ENCODE measurements around the gene NEK5. TPM values are rescaled to one million over a fixed set of nuclear protein-coding genes. Genes with fewer than 3 reads are reported as not detected.

Gene NEK5
- total RNA-seq, 1 experiment from 2014 or later = 0.07 TPM

DNA sequence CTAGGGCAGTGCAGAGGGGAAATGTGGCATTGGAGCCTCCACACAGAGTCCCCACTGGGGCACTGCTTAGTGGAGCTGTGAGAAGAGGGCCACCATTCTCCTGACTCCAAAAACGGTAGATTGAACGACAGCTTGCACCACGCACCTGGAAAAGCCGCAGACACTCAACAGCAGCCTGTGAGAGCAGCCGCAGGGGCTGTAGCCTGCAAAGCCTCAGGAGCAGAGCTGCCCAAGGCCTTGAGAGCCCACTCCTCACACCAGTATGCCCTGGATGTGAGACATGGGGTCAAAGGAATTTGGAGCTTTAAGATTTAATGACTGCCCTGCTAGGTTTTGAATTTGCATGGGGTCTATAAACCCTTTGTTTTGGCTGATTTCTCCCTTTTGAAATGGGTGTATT is 31.7 kb downstream of the NEK5 start:
- Histone ChIP-seq H3K4me2 (ENCODE audit: low read length) (no peak overlapping the region), H3F3A (ENCODE audit: low read length, unreplicated experiment) (no peaks in the 10 kb centered on the region), H4K20me1 (ENCODE audit: low read length) (no peaks in the 10 kb centered on the region), H3K4me1 (ENCODE audit: insufficient read depth, low read length) (no peaks in the 10 kb centered on the region), H3K27me3 (ENCODE audit: low read length) (no peaks in the 10 kb centered on the region), H3K9me2 (replicated peaks; ENCODE audit: low read length) (no peaks in the 10 kb centered on the region), H3K79me2 (ENCODE audit: low read length) (no peaks in the 10 kb centered on the region), H2AFZ (ENCODE audit: low read length) (no peak overlapping the region), H3K4me3 (ENCODE audit: low read length) (no peak overlapping the region), H3K9ac (ENCODE audit: low read length) (no peak overlapping the region), H3K27ac (ENCODE audit: low read length) (no peak overlapping the region), H3K9me3 (ENCODE audit: low read length) (no peaks in the 10 kb centered on the region), H3K36me3 (ENCODE audit: low read depth, low read length) (no peaks in the 10 kb centered on the region)
- intact Hi-C loops (cut with micrococcal nuclease) = no loop called here
- no TSS peak for BruUV-seq (replicated peaks)
- DNase-seq (no peak), ATAC-seq (no peak)
- ChIA-PET CTCF (no interaction called here), POLR2A (ENCODE audit: unreplicated experiment) (no interaction called here)
- TF ChIP-seq EZH2phosphoT487 (IDR thresholded peaks at IDR 0.05; ENCODE audit: borderline replicate concordance, low read length) (no peak), EZH2 (IDR thresholded peaks at IDR 0.05; ENCODE audit: low read length, unreplicated experiment) (no peak)
- TF ChIP-seq, protein P1, sequence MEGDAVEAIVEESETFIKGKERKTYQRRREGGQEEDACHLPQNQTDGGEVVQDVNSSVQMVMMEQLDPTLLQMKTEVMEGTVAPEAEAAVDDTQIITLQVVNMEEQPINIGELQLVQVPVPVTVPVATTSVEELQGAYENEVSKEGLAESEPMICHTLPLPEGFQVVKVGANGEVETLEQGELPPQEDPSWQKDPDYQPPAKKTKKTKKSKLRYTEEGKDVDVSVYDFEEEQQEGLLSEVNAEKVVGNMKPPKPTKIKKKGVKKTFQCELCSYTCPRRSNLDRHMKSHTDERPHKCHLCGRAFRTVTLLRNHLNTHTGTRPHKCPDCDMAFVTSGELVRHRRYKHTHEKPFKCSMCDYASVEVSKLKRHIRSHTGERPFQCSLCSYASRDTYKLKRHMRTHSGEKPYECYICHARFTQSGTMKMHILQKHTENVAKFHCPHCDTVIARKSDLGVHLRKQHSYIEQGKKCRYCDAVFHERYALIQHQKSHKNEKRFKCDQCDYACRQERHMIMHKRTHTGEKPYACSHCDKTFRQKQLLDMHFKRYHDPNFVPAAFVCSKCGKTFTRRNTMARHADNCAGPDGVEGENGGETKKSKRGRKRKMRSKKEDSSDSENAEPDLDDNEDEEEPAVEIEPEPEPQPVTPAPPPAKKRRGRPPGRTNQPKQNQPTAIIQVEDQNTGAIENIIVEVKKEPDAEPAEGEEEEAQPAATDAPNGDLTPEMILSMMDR (conservative IDR thresholded peaks at IDR 0.05; ENCODE audit: low read depth, low read length) = no peak

DNA sequence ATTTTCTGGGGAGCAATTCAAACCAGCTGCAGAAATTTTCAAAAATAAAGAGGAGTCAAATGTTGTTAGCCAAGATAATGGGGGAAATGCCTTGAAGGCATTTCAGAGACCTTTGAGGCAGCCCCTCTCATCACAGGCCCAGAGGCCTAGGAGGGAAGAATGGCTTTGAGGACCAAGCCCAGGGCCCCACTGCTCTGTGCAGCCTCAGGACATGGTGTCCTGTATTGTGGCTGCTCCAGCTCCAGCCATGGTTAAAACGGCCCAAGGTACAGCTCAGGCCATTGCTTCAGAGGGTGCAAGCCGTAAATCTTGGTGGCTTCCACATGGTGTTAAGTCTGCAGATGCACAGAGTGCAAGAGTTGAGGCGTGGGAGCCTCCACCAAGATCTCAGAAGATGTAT is 32.1 kb downstream of the NEK5 start:
- intact Hi-C loops (cut with micrococcal nuclease) = no loop called here
- no peaks in the 10 kb centered on the region for H3K36me3 ChIP-seq (ENCODE audit: low read depth, low read length)
- ChIA-PET CTCF (no interaction called here), POLR2A (ENCODE audit: unreplicated experiment) (no interaction called here)
- no peaks in the 10 kb centered on the region for H4K20me1 ChIP-seq (ENCODE audit: low read length)
- ATAC-seq = no peak
- H3K79me2 ChIP-seq (ENCODE audit: low read length) = no peaks in the 10 kb centered on the region
- no peak overlapping the region for H3K9ac ChIP-seq (ENCODE audit: low read length)
- no peaks in the 10 kb centered on the region for H3K9me3 ChIP-seq (ENCODE audit: low read length)
- H3K27ac ChIP-seq (ENCODE audit: low read length) = no peak overlapping the region
- H3K4me2 ChIP-seq (ENCODE audit: low read length) = no peak overlapping the region
- H3K4me3 ChIP-seq (ENCODE audit: low read length) = no peak overlapping the region
- no peak for DNase-seq
- BruUV-seq (replicated peaks) = no TSS peak
- no peaks in the 10 kb centered on the region for H3K4me1 ChIP-seq (ENCODE audit: insufficient read depth, low read length)
- no peak overlapping the region for H2AFZ ChIP-seq (ENCODE audit: low read length)
- H3F3A ChIP-seq (ENCODE audit: low read length, unreplicated experiment) = no peaks in the 10 kb centered on the region
- H3K9me2 ChIP-seq (replicated peaks; ENCODE audit: low read length) = no peaks in the 10 kb centered on the region
- no peaks in the 10 kb centered on the region for H3K27me3 ChIP-seq (ENCODE audit: low read length)
- TF ChIP-seq, protein P1 (conservative IDR thresholded peaks at IDR 0.05; ENCODE audit: low read depth, low read length) = no peak
- TF ChIP-seq EZH2phosphoT487 (IDR thresholded peaks at IDR 0.05; ENCODE audit: borderline replicate concordance, low read length) (no peak), EZH2 (IDR thresholded peaks at IDR 0.05; ENCODE audit: low read length, unreplicated experiment) (no peak)

DNA sequence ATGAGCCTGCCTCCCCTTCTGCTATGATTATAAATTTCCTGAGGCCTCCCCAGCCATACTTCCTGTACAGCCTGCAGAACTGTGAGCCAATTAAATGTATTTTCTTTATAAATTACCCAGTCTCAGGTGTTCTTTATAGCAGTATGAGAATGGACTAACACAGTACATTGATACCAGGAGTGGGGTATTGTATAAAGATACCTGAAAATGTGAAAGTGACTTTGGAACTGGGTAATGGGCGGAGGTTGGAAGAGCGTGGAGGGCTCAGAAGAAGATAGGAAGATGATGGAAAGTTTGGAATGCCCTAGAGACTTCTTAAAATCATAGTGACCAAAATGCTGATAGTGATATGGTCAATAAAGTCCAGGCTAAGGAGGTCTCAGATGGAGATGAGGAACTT is 32.8 kb downstream of the NEK5 start:
- Histone ChIP-seq H3K4me1 (ENCODE audit: insufficient read depth, low read length) (no peaks in the 10 kb centered on the region), H3K27ac (ENCODE audit: low read length) (no peak overlapping the region), H3K9me2 (replicated peaks; ENCODE audit: low read length) (no peaks in the 10 kb centered on the region), H2AFZ (ENCODE audit: low read length) (no peak overlapping the region), H3K36me3 (ENCODE audit: low read depth, low read length) (no peaks in the 10 kb centered on the region), H3K79me2 (ENCODE audit: low read length) (no peaks in the 10 kb centered on the region), H3K9ac (ENCODE audit: low read length) (no peak overlapping the region), H3F3A (ENCODE audit: low read length, unreplicated experiment) (no peaks in the 10 kb centered on the region), H3K9me3 (ENCODE audit: low read length) (no peaks in the 10 kb centered on the region), H4K20me1 (ENCODE audit: low read length) (no peaks in the 10 kb centered on the region), H3K4me2 (ENCODE audit: low read length) (no peak overlapping the region), H3K4me3 (ENCODE audit: low read length) (no peak overlapping the region), H3K27me3 (ENCODE audit: low read length) (no peaks in the 10 kb centered on the region)
- intact Hi-C loops (cut with micrococcal nuclease) = no loop called here
- DNase-seq (no peak), ATAC-seq (no peak)
- CTCF ChIA-PET = no interaction called here
- no TSS peak for BruUV-seq (replicated peaks)
- POLR2A ChIA-PET (ENCODE audit: unreplicated experiment) = no interaction called here
- TF ChIP-seq, protein P1 (conservative IDR thresholded peaks at IDR 0.05; ENCODE audit: low read depth, low read length) = no peak
- TF ChIP-seq EZH2phosphoT487 (IDR thresholded peaks at IDR 0.05; ENCODE audit: borderline replicate concordance, low read length) = no peak
- no peak for TF ChIP-seq EZH2 (IDR thresholded peaks at IDR 0.05; ENCODE audit: low read length, unreplicated experiment)
